GM23338 (cell line): ENCODE data around the gene CLSTN2. TPM values are rescaled to one million over a fixed set of nuclear protein-coding genes. Genes with fewer than 3 reads are reported as not detected.

Source experiments
- ATAC-seq: fragments of 200-7000 bp; cut with Tn5 transposase; 3 replicates; pipeline ENCODE4 v1.9.1; 2020
- DNase-seq: peaks from one replicate; pipeline ENCODE4 v3.0.0-alpha.2; 2015; ENCODE audit warnings: low spot score
- H2AFZ ChIP-seq: fragments of 200-600 bp; sonication (generic); 2 replicates; pipeline ENCODE4 v1.8.0; 2016; ENCODE audit warnings: antibody characterized with exemption, mild to moderate bottlenecking, moderate library complexity
- H3F3A ChIP-seq: fragments of 200-600 bp; sonication (generic); replicated peaks from 2 replicates; pipeline ENCODE4 v1.8.0; 2017; ENCODE audit warnings: antibody characterized with exemption, mixed run types, low read depth
- H3K27ac ChIP-seq: fragments of 200-600 bp; sonication (generic); 2 replicates; pipeline ENCODE4 v1.6.1; 2016; ENCODE audit warnings: low read depth
- H3K27me3 ChIP-seq: fragments of 200-600 bp; sonication (generic); 2 replicates; pipeline ENCODE4 v1.8.0; 2016; ENCODE audit warnings: mild to moderate bottlenecking, mixed run types, moderate library complexity; ENCODE audit not compliant: insufficient read depth
- H3K36me3 ChIP-seq: fragments of 200-600 bp; sonication (generic); 2 replicates; pipeline ENCODE4 v1.8.0; 2016; ENCODE audit warnings: mild to moderate bottlenecking; ENCODE audit not compliant: insufficient read depth
- H3K4me1 ChIP-seq: fragments of 200-600 bp; sonication (generic); 2 replicates; pipeline ENCODE4 v1.8.0; 2016; ENCODE audit warnings: mild to moderate bottlenecking, moderate library complexity; ENCODE audit not compliant: insufficient read depth
- H3K4me2 ChIP-seq: fragments of 200-600 bp; sonication (generic); 2 replicates; pipeline ENCODE4 v1.7.1; 2017; ENCODE audit warnings: mixed run types
- H3K4me3 ChIP-seq: fragments of 200-600 bp; sonication (generic); 2 replicates; pipeline ENCODE4 v1.6.1; 2016; ENCODE audit warnings: mixed run types
- H3K79me2 ChIP-seq: fragments of 200-600 bp; sonication (generic); replicated peaks from 2 replicates; pipeline ENCODE4 v1.8.0; 2017; ENCODE audit warnings: mild to moderate bottlenecking; ENCODE audit not compliant: insufficient read depth
- H3K9me2 ChIP-seq: fragments of 200-600 bp; sonication (generic); 2 replicates; pipeline ENCODE4 v1.8.0; 2017; ENCODE audit not compliant: insufficient read depth
- H4K20me1 ChIP-seq: fragments of 200-600 bp; sonication (generic); replicated peaks from 2 replicates; pipeline ENCODE4 v1.8.0; 2017; ENCODE audit warnings: mild to moderate bottlenecking; ENCODE audit not compliant: insufficient read depth
- H3K27ac Mint-ChIP-seq: 2 replicates; pipeline ENCODE4 v1.8.0; 2020; ENCODE audit warnings: inconsistent platforms, mild to moderate bottlenecking, moderate library complexity, mixed read lengths
- H3K27me3 Mint-ChIP-seq: 3 replicates; pipeline ENCODE4 v1.8.0; 2022; ENCODE audit warnings: low read depth, mild to moderate bottlenecking, moderate library complexity, mixed read lengths, inconsistent platforms; ENCODE audit not compliant: insufficient read depth, poor library complexity
- H3K36me3 Mint-ChIP-seq: 3 replicates; pipeline ENCODE4 v1.8.0; 2021; ENCODE audit warnings: low read depth, mild to moderate bottlenecking, inconsistent platforms, moderate library complexity, mixed read lengths
- H3K4me1 Mint-ChIP-seq: 3 replicates; pipeline ENCODE4 v1.8.0; 2020; ENCODE audit warnings: mild to moderate bottlenecking, inconsistent platforms, mixed read lengths
- H3K4me3 Mint-ChIP-seq: 3 replicates; pipeline ENCODE4 v1.8.0; 2021; ENCODE audit warnings: moderate library complexity, mild to moderate bottlenecking, inconsistent platforms, mixed read lengths
- H3K9me3 Mint-ChIP-seq: 3 replicates; pipeline ENCODE4 v1.8.0; 2020; ENCODE audit warnings: moderate library complexity, mild to moderate bottlenecking, inconsistent platforms, mixed read lengths
- CREB1 ChIP-seq: fragments of 250-450 bp; sonication (Bioruptor Pico); IDR thresholded peaks from 2 replicates; pipeline ENCODE4 v1.5.0; 2020; ENCODE audit warnings: low read depth, mild to moderate bottlenecking, moderate library complexity
- CTCF ChIP-seq, 2 experiments: fragments of 200-600 bp in 1 of 2; sonication (generic) in 1 of 2; conservative IDR thresholded peaks; 2 replicates each; pipeline versions ENCODE4 v1.5.1 to v1.6.1; 2016 to 2017; ENCODE audit warnings: antibody characterized with exemption in 2 of 2, low read depth in 2 of 2, mild to moderate bottlenecking in 2 of 2, moderate library complexity in 1 of 2
- ETS1 ChIP-seq: IDR thresholded peaks from 2 replicates; pipeline ENCODE4 v1.6.1; 2016; ENCODE audit warnings: antibody characterized with exemption
- EZH2 ChIP-seq: fragments of 200-600 bp; sonication (generic); IDR thresholded peaks from one replicate; pipeline ENCODE4 v1.8.0; 2017; ENCODE audit warnings: antibody characterized with exemption, mild to moderate bottlenecking, low read depth; ENCODE audit not compliant: unreplicated experiment
- JUNB ChIP-seq: IDR thresholded peaks from one replicate; pipeline ENCODE4 v1.6.1; 2016; ENCODE audit warnings: antibody characterized with exemption; ENCODE audit not compliant: unreplicated experiment
- NANOG ChIP-seq: IDR thresholded peaks from 2 replicates; pipeline ENCODE4 v1.6.1; 2016; ENCODE audit warnings: antibody characterized with exemption, borderline replicate concordance
- REST ChIP-seq: IDR thresholded peaks from one replicate; pipeline ENCODE4 v1.6.1; 2018; ENCODE audit warnings: antibody characterized with exemption; ENCODE audit not compliant: unreplicated experiment
- STAT1 ChIP-seq: IDR thresholded peaks from one replicate; pipeline ENCODE4 v1.6.1; 2016; ENCODE audit warnings: antibody characterized with exemption; ENCODE audit not compliant: unreplicated experiment
- ZNF114 ChIP-seq: fragments of 250-450 bp; sonication (Bioruptor Pico); IDR thresholded peaks from 2 replicates; pipeline ENCODE4 v1.5.0; 2020; ENCODE audit warnings: mild to moderate bottlenecking, moderate library complexity
- ZNF462 ChIP-seq: fragments of 250-450 bp; sonication (Bioruptor Pico); IDR thresholded peaks from 2 replicates; pipeline ENCODE4 v1.5.0; 2020; ENCODE audit warnings: mild to moderate bottlenecking, moderate library complexity
- polyA plus RNA-seq: library from polyadenylated mRNA; unstranded; fragments of >200 nt; fragmentation: Nextera tagmentation; extraction: Ambion mirVana; gene quantifications from 2 replicates; pipeline ENCODE4 v1.2.1, GENCODE V29; 2016
- total RNA-seq: library from RNA; depleted of rRNA; stranded (reverse); fragments of >200 nt; shearing (Covaris generic); gene quantifications from 2 replicates; pipeline ENCODE4 v1.2.3, GENCODE V29; 2014

Gene CLSTN2
- total and polyA plus RNA-seq, 2 experiments from 2014 or later = 0.11 to 0.83 TPM

- TF ChIP-seq ZNF462 (CRISPR knock-in tag) (no peak), CTCF (conservative IDR thresholded peaks at IDR 0.05; ENCODE audit: low read depth in 2 of 2) (no peak), CREB1 (CRISPR knock-in tag) (no peak), STAT1 (no peak)
These were observed 639.4 kb downstream of the CLSTN2 start (continued) for GRCh38 chr3:140574375-140574774.

GRCh38 chr3:140576449-140576848 lies 641.5 kb downstream of the CLSTN2 start:
- Histone ChIP-seq H3K79me2 (no peaks in the 10 kb centered on the region), H3K36me3 (no peaks in the 10 kb centered on the region), H3K4me1 (no peaks in the 10 kb centered on the region), H3K4me3 (no peak overlapping the region), H3K27ac (no peak overlapping the region), H3K9me2 (no peaks in the 10 kb centered on the region), H3K4me2 (no peak overlapping the region), H3K27me3 (no peaks in the 10 kb centered on the region), H3F3A (no peaks in the 10 kb centered on the region), H4K20me1 (no peaks in the 10 kb centered on the region), H2AFZ (no peak overlapping the region)
- no peak overlapping the region for H3K27ac Mint-ChIP-seq
- ATAC-seq = no peak
- H3K27me3 Mint-ChIP-seq = peaks cover 5% of the 10 kb centered on the region
- no peaks in the 10 kb centered on the region for H3K9me3 Mint-ChIP-seq
- no peak for DNase-seq
- no peaks in the 10 kb centered on the region for H3K36me3 Mint-ChIP-seq
- no peak overlapping the region for H3K4me3 Mint-ChIP-seq
- no peaks in the 10 kb centered on the region for H3K4me1 Mint-ChIP-seq
- TF ChIP-seq CREB1 (CRISPR knock-in tag) (no peak), ETS1 (no peak), EZH2 (no peak), NANOG (no peak), JUNB (no peak), REST (no peak), STAT1 (no peak), ZNF114 (CRISPR knock-in tag) (no peak), CTCF (conservative IDR thresholded peaks at IDR 0.05; ENCODE audit: low read depth in 2 of 2) (no peak)
